ENCODE measurements around the gene USP4.

USP4 gene

DNA sequence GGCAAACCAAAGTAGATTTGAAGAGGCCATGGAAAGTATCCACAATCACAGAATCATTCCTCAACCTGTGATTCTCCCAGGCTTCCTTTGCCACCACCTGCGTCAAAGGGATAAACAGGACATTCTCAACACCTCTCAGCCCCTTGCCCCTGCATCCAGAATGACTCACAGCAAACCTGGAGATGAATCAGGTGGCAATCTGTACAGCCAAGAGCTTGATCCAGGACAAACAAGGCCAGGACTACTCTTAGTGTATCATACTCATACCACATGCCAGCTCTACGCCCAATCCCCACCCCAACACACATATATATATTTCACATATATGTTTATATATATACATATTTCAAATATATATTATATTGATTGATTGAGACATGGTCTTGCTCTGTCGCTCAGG is 39.3 kb downstream of the USP4 start:
- no peak for DNase-seq (ENCODE audit: low read depth)
- TF ChIP-seq MAX (IDR thresholded peaks at IDR 0.05; ENCODE audit: low read depth, low read length) = no peak
- no peak overlapping the region for H3K4me3 ChIP-seq (ENCODE audit: low read depth, low read length)

DNA sequence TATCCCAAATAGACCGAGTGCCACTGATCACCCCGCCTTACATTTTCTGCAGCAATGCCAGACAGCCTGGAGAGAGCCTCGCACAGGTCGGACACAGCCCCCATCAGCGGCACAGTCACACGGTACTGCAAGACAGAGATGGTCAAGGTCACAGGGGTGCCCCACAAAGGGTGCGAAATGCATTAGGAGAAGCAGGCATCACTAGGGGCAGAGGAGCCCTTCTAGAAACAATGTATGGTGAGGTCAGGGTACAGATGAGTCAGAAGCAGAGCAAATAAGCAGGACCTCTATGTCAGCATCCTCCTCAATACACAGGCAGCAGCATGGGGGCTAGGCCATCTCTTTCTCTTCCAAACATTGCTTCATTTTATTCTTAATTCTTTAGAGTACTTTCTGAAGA is 41.3 kb downstream of the USP4 start:
- no peak overlapping the region for H3K4me3 ChIP-seq (ENCODE audit: low read depth, low read length)
- no peak for TF ChIP-seq POLR2A (IDR thresholded peaks at IDR 0.05; ENCODE audit: extremely low read depth, insufficient read length)
- no peak for TF ChIP-seq MYC (IDR thresholded peaks at IDR 0.05; ENCODE audit: low read depth, low read length)
- no peak for TF ChIP-seq MAX (IDR thresholded peaks at IDR 0.05; ENCODE audit: low read depth, low read length)
- TF ChIP-seq, protein P1, sequence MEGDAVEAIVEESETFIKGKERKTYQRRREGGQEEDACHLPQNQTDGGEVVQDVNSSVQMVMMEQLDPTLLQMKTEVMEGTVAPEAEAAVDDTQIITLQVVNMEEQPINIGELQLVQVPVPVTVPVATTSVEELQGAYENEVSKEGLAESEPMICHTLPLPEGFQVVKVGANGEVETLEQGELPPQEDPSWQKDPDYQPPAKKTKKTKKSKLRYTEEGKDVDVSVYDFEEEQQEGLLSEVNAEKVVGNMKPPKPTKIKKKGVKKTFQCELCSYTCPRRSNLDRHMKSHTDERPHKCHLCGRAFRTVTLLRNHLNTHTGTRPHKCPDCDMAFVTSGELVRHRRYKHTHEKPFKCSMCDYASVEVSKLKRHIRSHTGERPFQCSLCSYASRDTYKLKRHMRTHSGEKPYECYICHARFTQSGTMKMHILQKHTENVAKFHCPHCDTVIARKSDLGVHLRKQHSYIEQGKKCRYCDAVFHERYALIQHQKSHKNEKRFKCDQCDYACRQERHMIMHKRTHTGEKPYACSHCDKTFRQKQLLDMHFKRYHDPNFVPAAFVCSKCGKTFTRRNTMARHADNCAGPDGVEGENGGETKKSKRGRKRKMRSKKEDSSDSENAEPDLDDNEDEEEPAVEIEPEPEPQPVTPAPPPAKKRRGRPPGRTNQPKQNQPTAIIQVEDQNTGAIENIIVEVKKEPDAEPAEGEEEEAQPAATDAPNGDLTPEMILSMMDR (IDR thresholded peaks at IDR 0.05; ENCODE audit: low read depth, low read length) = no peak
- no peak for DNase-seq (ENCODE audit: low read depth)

GRCh38 chr3:49296781-49297411 is 43.0 kb downstream of the USP4 start:
- TF ChIP-seq MAX (IDR thresholded peaks at IDR 0.05; ENCODE audit: low read depth, low read length) (no peak), MYC (IDR thresholded peaks at IDR 0.05; ENCODE audit: low read depth, low read length) (no peak), POLR2A (IDR thresholded peaks at IDR 0.05; ENCODE audit: extremely low read depth, insufficient read length) (no peak)
- TF ChIP-seq, protein P1 (IDR thresholded peaks at IDR 0.05; ENCODE audit: low read depth, low read length) = no peak
- no peak for DNase-seq (ENCODE audit: low read depth)
- H3K4me3 ChIP-seq (ENCODE audit: low read depth, low read length) = no peak overlapping the region

DNA sequence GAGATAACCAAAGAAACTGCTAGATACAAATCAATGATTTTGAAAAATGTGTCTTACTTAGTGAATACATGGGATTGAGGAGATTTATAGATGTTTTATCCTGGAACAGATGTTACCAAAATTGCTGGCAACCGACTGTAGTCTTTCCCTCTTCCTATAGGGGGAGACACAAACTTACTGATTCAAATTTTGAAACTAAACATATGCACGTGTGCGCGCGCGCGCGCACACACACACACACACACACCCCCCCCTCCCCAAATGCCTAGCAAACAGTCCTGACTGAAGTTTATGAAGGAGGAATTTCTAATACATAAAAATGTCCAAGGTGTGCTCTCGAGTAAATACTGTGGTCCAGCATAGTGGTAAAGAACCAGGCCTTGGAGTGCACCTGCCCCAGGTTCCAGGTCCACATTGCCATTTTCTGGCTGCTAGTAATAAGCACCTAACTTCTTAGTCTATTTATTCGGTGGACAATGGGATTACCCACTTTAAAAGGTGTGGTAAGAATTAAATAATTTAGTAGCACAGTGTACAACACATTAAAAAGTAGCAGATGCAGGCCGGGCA is 44.3 kb downstream of the USP4 start:
- DNase-seq (ENCODE audit: low read depth) = peak; percentile 57
- no peak for TF ChIP-seq POLR2A (IDR thresholded peaks at IDR 0.05; ENCODE audit: extremely low read depth, insufficient read length)
- TF ChIP-seq, protein P1 (IDR thresholded peaks at IDR 0.05; ENCODE audit: low read depth, low read length) = peak; percentile 65
- peak; percentile 30; the same call in 1 of the 2 replicates for TF ChIP-seq MAX (IDR thresholded peaks at IDR 0.05; ENCODE audit: low read depth, low read length)
- H3K4me3 ChIP-seq (ENCODE audit: low read depth, low read length) = no peak overlapping the region

DNA sequence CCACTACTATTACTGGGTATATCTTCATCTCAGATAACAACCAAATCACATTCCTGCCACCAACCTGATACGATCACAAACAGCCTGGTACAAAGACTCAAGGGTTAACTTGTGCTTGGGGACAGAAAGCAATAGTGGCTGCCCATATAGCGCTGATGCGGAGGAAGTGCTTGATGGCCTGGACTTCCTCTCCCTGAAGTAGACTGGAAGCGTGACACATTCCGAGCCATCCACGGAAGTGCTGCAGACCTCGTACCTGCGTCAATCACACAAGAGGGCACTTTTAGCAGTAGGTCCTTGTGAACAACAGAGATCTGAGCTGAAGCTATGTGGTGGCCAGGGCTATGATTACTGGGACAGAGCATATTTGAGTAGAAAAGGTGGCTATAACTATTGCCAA is 45.5 kb downstream of the USP4 start:
- no peak for DNase-seq (ENCODE audit: low read depth)
- TF ChIP-seq POLR2A (IDR thresholded peaks at IDR 0.05; ENCODE audit: extremely low read depth, insufficient read length) (no peak), MAX (IDR thresholded peaks at IDR 0.05; ENCODE audit: low read depth, low read length) (no peak), MYC (IDR thresholded peaks at IDR 0.05; ENCODE audit: low read depth, low read length) (no peak)
- TF ChIP-seq, protein P1 (IDR thresholded peaks at IDR 0.05; ENCODE audit: low read depth, low read length) = no peak
- H3K4me3 ChIP-seq (ENCODE audit: low read depth, low read length) = no peak overlapping the region

DNA sequence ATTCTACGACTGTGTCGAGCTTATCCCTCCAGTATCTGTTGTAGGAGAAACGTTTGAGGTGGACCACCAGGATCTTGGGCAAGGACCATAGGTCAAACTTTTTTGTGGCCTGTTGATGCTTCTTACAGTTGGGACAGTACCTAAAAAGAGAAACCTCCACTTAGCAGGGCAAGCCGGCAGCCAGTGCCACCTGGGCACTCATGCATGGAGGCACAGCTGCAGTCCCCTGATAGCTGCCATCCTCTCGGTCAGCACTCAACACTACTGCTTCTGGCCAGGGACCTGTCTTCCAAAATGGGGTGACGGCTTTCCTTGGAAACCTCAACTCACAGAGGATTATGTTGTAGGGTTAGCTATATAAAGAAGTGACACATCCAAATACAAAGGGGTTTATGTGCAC is 55.9 kb downstream of the USP4 start:
- TF ChIP-seq MAX (IDR thresholded peaks at IDR 0.05; ENCODE audit: low read depth, low read length) = no peak
- no peak for TF ChIP-seq MYC (IDR thresholded peaks at IDR 0.05; ENCODE audit: low read depth, low read length)
- TF ChIP-seq, protein P1 (IDR thresholded peaks at IDR 0.05; ENCODE audit: low read depth, low read length) = no peak
- TF ChIP-seq POLR2A (IDR thresholded peaks at IDR 0.05; ENCODE audit: extremely low read depth, insufficient read length) = no peak
- no peak overlapping the region for H3K4me3 ChIP-seq (ENCODE audit: low read depth, low read length)
- no peak for DNase-seq (ENCODE audit: low read depth)

Data from NB4 (cell line).